Measurements from ENCODE around the gene VDR.

DNA sequence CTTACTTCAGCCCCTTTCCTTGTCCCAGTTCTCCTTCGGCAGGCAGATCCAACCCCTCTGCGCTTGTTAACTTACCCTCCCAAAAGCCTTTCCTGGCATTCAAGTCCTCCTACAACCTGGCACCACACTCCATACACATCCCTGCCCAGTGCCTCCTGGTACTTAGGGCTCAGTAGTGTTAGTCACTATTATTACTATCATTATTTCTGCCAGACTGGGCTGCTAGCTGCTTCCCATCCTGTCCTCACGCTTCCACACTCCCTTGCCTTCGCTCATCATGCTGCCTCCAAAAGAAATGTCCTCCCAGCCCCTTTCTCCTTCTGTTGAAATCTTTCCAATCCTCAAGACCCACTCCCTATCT, 83.5 kb downstream of the VDR start:
- no peak for TF ChIP-seq EZH2 (IDR thresholded peaks at IDR 0.05; ENCODE audit: borderline replicate concordance, low read depth, low read length, severe bottlenecking)
- TF ChIP-seq, protein P1, sequence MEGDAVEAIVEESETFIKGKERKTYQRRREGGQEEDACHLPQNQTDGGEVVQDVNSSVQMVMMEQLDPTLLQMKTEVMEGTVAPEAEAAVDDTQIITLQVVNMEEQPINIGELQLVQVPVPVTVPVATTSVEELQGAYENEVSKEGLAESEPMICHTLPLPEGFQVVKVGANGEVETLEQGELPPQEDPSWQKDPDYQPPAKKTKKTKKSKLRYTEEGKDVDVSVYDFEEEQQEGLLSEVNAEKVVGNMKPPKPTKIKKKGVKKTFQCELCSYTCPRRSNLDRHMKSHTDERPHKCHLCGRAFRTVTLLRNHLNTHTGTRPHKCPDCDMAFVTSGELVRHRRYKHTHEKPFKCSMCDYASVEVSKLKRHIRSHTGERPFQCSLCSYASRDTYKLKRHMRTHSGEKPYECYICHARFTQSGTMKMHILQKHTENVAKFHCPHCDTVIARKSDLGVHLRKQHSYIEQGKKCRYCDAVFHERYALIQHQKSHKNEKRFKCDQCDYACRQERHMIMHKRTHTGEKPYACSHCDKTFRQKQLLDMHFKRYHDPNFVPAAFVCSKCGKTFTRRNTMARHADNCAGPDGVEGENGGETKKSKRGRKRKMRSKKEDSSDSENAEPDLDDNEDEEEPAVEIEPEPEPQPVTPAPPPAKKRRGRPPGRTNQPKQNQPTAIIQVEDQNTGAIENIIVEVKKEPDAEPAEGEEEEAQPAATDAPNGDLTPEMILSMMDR (IDR thresholded peaks at IDR 0.05; ENCODE audit: borderline replicate concordance, extremely low read depth, low read length, poor library complexity, severe bottlenecking) = no peak

Measured in DND-41 (cell line).